Measurements from ENCODE around the gene TMC1.

Gene TMC1

DNA sequence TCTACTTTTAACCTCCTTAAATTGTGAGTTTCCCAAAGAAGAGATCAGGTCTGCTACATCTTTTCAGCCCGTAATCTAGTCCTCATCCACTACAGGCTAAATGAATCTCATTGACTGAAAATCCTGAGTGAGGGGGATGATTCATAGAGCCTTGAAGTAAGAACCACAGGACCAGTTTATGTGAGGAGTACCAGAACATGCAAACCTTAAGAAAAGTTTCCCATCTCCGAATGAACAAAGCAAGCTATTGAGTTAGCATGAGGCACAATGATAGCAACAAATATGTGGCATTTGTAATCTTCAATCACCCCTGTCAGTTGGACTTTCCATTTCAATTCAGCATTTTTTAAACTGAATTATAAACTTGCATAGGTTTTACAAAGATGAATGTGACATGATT lies 234.4 kb downstream of the TMC1 start:
- no peak for DNase-seq (ENCODE audit: low read depth)
- in situ Hi-C loops (cut with HindIII; ENCODE audit: low sequenced_read_pairs): loop anchor here (5.0 kb wide), 1 partner anchor 61 kb away; no protein-coding TSS in a partner anchor
- no peak overlapping the region for H3K4me3 ChIP-seq (ENCODE audit: low read depth, low read length)
- TF ChIP-seq, protein P1, sequence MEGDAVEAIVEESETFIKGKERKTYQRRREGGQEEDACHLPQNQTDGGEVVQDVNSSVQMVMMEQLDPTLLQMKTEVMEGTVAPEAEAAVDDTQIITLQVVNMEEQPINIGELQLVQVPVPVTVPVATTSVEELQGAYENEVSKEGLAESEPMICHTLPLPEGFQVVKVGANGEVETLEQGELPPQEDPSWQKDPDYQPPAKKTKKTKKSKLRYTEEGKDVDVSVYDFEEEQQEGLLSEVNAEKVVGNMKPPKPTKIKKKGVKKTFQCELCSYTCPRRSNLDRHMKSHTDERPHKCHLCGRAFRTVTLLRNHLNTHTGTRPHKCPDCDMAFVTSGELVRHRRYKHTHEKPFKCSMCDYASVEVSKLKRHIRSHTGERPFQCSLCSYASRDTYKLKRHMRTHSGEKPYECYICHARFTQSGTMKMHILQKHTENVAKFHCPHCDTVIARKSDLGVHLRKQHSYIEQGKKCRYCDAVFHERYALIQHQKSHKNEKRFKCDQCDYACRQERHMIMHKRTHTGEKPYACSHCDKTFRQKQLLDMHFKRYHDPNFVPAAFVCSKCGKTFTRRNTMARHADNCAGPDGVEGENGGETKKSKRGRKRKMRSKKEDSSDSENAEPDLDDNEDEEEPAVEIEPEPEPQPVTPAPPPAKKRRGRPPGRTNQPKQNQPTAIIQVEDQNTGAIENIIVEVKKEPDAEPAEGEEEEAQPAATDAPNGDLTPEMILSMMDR (IDR thresholded peaks at IDR 0.05; ENCODE audit: low read depth, low read length, missing control alignments): no peak

DNA sequence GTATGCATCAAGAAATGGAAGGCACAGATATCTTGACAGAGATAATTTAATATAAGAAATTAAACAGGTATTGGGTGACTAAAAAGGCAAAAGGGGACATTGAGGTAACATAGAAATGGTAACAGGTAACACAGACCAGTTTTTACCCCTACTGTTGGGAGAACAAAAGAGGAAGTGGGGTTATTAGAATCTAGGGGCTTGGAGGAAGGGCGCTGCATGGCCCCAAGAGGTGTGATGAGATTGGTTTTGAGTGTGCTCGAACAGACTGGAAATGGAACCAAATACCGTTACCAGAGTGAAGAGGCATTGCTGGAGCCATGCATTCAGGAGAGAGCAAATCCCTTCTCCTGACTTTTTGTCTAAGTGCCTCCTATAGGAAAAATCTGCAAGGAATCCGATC lies 237.5 kb downstream of the TMC1 start:
- no peak for DNase-seq (ENCODE audit: low read depth)
- TF ChIP-seq, protein P1 (IDR thresholded peaks at IDR 0.05; ENCODE audit: low read depth, low read length, missing control alignments): no peak
- in situ Hi-C loops (cut with HindIII; ENCODE audit: low sequenced_read_pairs): loop anchor here (5.0 kb wide), 1 partner anchor 58 kb away; no protein-coding TSS in a partner anchor
- H3K4me3 ChIP-seq (ENCODE audit: low read depth, low read length): no peak overlapping the region

DNA sequence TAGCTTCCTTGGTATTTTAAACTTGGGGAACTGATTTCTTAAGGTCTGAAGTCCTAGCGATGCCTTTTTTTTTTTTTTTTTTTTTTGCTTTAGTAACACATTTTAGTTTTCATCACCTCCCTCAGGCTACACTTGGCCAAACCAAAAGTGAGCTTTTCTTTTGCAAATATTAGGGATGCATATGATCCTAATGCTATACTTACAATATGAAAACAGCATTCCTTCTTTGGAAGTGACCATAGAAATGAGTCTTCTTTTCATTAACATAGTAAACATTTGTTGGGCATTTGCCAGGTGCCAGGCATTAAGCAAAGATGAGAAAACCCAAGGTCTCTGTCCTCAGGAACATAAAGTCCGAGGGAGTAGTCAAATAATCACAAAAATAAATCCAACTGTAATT lies 241.6 kb downstream of the TMC1 start:
- DNase-seq (ENCODE audit: low read depth): no peak

DNA sequence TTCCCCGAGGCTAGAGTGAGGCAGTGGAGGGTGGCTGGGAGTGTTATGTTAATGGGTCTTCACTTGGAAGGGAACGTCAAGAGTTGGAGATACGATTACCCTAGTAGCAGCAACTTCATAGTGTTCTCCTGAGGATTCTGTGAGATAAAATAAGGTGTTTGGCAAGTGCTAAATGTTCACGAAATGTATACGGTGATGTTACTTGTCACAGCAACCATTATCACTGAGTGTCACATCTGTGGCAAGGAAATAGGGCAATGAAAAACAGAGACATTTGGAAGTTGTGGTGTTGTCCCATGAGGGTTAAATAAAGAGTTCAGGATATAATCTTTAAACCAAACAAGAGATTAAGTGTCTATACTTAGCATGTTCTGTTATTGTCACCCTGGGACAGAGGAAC lies 248.1 kb downstream of the TMC1 start:
- DNase-seq (ENCODE audit: low read depth): no peak
- in situ Hi-C loops (cut with HindIII; ENCODE audit: low sequenced_read_pairs): no loop called here
- H3K4me3 ChIP-seq (ENCODE audit: low read depth, low read length): no peak overlapping the region
- TF ChIP-seq, protein P1 (IDR thresholded peaks at IDR 0.05; ENCODE audit: low read depth, low read length, missing control alignments): no peak

More for the DNA sequence above, 241.6 kb downstream of the TMC1 start:
- no peak overlapping the region for H3K4me3 ChIP-seq (ENCODE audit: low read depth, low read length)
- in situ Hi-C loops (cut with HindIII; ENCODE audit: low sequenced_read_pairs): no loop called here
- TF ChIP-seq, protein P1 (IDR thresholded peaks at IDR 0.05; ENCODE audit: low read depth, low read length, missing control alignments): no peak

DNA sequence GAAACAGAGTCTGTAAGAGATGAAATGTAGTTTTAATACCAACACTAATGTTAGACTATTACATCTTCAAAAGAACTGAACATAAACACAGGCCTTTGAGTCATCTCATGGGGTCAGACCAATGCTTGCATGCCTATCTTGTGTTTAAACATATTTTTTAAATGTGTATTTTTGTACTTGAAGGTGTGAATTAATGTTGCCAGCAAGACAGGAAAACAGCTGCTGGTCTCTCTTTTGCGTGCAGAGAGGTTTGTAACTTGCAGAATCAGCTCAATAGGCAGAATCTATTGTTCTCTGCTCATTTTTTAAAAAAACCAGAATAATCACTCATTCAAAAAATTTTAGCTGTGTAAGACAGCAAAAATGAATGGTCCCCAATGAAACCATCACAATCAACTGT lies 251.3 kb downstream of the TMC1 start:
- in situ Hi-C loops (cut with HindIII; ENCODE audit: low sequenced_read_pairs): no loop called here
- no peak for DNase-seq (ENCODE audit: low read depth)
- TF ChIP-seq, protein P1 (IDR thresholded peaks at IDR 0.05; ENCODE audit: low read depth, low read length, missing control alignments): no peak
- H3K4me3 ChIP-seq (ENCODE audit: low read depth, low read length): no peak overlapping the region

DNA sequence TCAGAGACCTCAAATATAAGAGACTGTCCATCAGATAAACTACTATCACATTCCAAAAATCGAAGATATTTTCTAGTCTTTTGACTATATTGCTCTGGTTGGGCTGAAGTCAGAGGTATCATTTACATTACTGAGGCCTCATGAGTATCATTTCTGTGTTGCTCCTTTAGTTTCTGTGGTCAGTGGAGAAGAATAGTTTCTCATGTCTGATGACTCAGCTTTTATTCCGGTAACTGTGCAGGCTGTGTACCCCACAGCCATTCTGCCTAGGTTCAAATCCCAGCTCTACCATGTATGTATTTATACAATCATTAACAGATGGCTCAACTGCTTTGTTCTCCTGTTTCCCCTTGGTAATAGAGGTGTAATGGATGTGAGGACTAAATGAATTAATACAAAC lies 252.2 kb downstream of the TMC1 start:
- TF ChIP-seq, protein P1 (IDR thresholded peaks at IDR 0.05; ENCODE audit: low read depth, low read length, missing control alignments): no peak
- DNase-seq (ENCODE audit: low read depth): no peak
- H3K4me3 ChIP-seq (ENCODE audit: low read depth, low read length): no peak overlapping the region
- in situ Hi-C loops (cut with HindIII; ENCODE audit: low sequenced_read_pairs): no loop called here

DNA sequence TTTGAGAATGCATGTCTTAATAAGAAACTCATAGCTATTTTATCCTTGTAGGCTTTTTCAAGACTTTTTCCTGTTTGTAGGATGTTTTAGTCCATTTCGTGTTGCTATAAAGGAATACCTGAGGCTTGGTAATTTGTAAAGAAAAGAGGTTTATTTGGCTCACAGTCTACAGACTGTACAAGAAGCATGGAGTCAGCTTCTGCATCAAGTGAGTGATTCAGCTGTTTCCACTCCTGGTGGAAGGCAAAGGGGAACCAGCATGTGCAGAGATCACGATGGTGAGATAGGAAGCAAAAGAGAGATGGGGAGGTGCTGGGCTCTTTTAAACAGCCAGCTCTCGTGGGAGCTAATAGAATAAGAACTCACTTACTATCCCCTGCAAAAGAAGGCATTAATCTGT lies 254.2 kb downstream of the TMC1 start:
- TF ChIP-seq, protein P1 (IDR thresholded peaks at IDR 0.05; ENCODE audit: low read depth, low read length, missing control alignments): no peak
- no peak for DNase-seq (ENCODE audit: low read depth)
- no peak overlapping the region for H3K4me3 ChIP-seq (ENCODE audit: low read depth, low read length)
- in situ Hi-C loops (cut with HindIII; ENCODE audit: low sequenced_read_pairs): no loop called here
